ENCODE measurements around the gene ZRANB1.

DNA sequence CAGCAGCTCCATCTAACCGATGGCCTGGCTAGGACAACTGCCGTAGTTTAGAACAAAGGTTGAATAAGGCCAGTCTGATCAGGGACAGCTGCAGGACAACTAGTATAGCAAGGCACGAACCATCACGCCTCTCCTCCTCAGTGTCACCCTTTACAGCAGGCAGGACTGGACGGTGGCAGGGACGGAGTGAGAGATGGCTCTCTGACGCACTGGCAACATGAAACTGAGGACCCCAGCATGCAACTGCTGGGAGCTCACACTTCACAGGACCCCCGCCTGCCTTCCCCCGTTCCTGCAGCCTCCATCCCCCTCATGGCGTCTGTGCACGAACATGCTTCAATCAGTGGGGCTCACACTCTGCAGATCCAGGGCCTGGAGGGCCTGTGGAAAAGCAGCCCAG, 53.7 kb downstream of the ZRANB1 start:
- no peak for TF ChIP-seq CTCF (IDR thresholded peaks at IDR 0.05)
- TF ChIP-seq POLR2A (IDR thresholded peaks at IDR 0.05), result no peak

Data from uterus (tissue), 2 donors.